ENCODE data around the gene SNRPE.

DNA sequence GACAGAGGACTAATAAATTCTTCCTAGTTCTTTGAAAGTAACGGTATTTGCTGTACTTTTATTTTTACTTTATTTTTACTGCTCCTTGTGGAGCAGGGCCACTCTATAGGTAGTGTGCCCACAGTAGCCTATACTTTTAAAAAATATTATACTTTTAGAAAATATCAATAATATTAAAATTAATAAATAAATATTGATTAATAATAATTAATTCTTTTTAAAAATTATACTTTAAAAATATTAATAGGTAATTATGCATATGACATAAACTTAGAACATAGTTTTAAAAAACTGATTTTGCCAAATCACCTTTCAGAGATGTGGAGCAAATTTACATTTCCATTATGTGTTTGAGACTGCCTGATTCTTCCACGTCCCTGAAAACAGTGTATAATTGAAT, 35.2 kb upstream of the SNRPE start:
- TF ChIP-seq ZNF280D (tag by site-specific recombination; IDR thresholded peaks at IDR 0.05) (no peak), YY2 (tag by site-specific recombination; IDR thresholded peaks at IDR 0.05) (no peak)

Measured in HEK293 (cell line).